Prostate gland (tissue), 2 donors: ENCODE results near the gene CAMK2D. TPM values are rescaled to one million over a fixed set of nuclear protein-coding genes. Genes with fewer than 3 reads are reported as not detected.

Experiments used
- DNase-seq: peaks from one replicate; pipeline ENCODE4 v3.0.0-alpha.2; 2019; ENCODE audit warnings: low spot score
- H3K27ac ChIP-seq, 2 donors: fragments of 200-600 bp; sonication (generic); 2 replicates each; pipeline ENCODE4 v1.5.1; 2017 to 2019
- H3K27me3 ChIP-seq: fragments of 200-600 bp; sonication (generic); replicated peaks from 2 replicates; pipeline ENCODE4 v1.5.1; 2019; ENCODE audit not compliant: insufficient read depth
- H3K36me3 ChIP-seq, 2 donors: fragments of 200-600 bp; sonication (generic); 1 replicate in 1 of 2; 2 replicates in 1 of 2; pipeline versions ENCODE4 v1.5.1 to v1.8.1; 2017 to 2019
- H3K4me1 ChIP-seq: fragments of 200-600 bp; sonication (generic); replicated peaks from 2 replicates; pipeline ENCODE4 v1.5.1; 2019
- H3K4me3 ChIP-seq, 2 donors: fragments of 200-600 bp; sonication (generic); 2 replicates each; pipeline ENCODE4 v1.5.1; 2017 to 2019
- H3K9me3 ChIP-seq: fragments of 200-600 bp; sonication (generic); 2 replicates; pipeline ENCODE4 v1.5.1; 2017
- CTCF ChIP-seq, 4 experiments: fragments of 200-600 bp in 2 of 4; fragments of 450-650 bp in 2 of 4; sonication (generic) in 2 of 4; IDR thresholded peaks; 1 replicate in 3 of 4; 2 replicates in 1 of 4; pipeline ENCODE4 v1.5.1; 2016 to 2019; ENCODE audit warnings: antibody characterized with exemption in 4 of 4, mild to moderate bottlenecking in 2 of 4, moderate library complexity in 2 of 4
- POLR2A ChIP-seq: fragments of 450-650 bp; IDR thresholded peaks from one replicate; pipeline ENCODE4 v1.6.1; 2016; ENCODE audit warnings: antibody characterized with exemption, mild to moderate bottlenecking
- POLR2AphosphoS5 ChIP-seq: sonication (generic); formaldehyde crosslinking; IDR thresholded peaks from one replicate; pipeline ENCODE4 v1.6.1; 2017; ENCODE audit warnings: antibody characterized with exemption
- WGBS: methylation state at CpG from one replicate; pipeline ENCODE4 v1.1.5; 2018; 5-methylcytosine and 5-hydroxymethylcytosine counted together
- intact Hi-C: fragments of 100-400 bp; cut with DNase I; formaldehyde crosslinking; loops from one replicate; pipeline ENCODE4 v1.14.2; 2022
- total RNA-seq, 2 donors: library from RNA; depleted of rRNA; stranded (reverse); fragments of >200 nt; gene quantifications; one replicate each; pipeline ENCODE4 v1.1.0, GENCODE V29; 2016

The CAMK2D gene
- total RNA-seq, 2 donors from 2014 or later: 48.7 to 88.8 TPM

- H3K27ac ChIP-seq: no peak overlapping the region
- TF ChIP-seq POLR2AphosphoS5: no peak
- TF ChIP-seq POLR2A: no peak
- TF ChIP-seq CTCF (IDR thresholded peaks at IDR 0.05): no peak
- H3K36me3 ChIP-seq: no peaks in the 10 kb centered on the region
- 92% methylated on average over 1 of the region's 1 CpG for WGBS
- H3K4me1 ChIP-seq: no peaks in the 10 kb centered on the region
- H3K4me3 ChIP-seq: no peak overlapping the region
- H3K27me3 ChIP-seq: no peaks in the 10 kb centered on the region
- intact Hi-C loops: no loop called here
- no peak for DNase-seq
- no peaks in the 10 kb centered on the region for H3K9me3 ChIP-seq
Measured at GRCh38 chr4:113423631-113424030, 337.9 kb downstream of the CAMK2D start.

- Histone ChIP-seq H3K4me1 (no peaks in the 10 kb centered on the region), H3K27ac (no peak overlapping the region), H3K4me3 (no peak overlapping the region), H3K36me3 (no peaks in the 10 kb centered on the region), H3K27me3 (no peaks in the 10 kb centered on the region), H3K9me3 (no peaks in the 10 kb centered on the region)
- TF ChIP-seq POLR2A (no peak), CTCF (IDR thresholded peaks at IDR 0.05) (no peak), POLR2AphosphoS5 (no peak)
- DNase-seq: no peak
- intact Hi-C loops: no loop called here
Measured at GRCh38 chr4:113420938-113421337, 340.6 kb downstream of the CAMK2D start.

- H3K27me3 ChIP-seq: no peaks in the 10 kb centered on the region
- no peak overlapping the region for H3K4me3 ChIP-seq
- no peak for DNase-seq
- 93% methylated on average over 2 of the region's 2 CpGs for WGBS
- no peaks in the 10 kb centered on the region for H3K4me1 ChIP-seq
- no peak overlapping the region for H3K27ac ChIP-seq
- no peaks in the 10 kb centered on the region for H3K36me3 ChIP-seq
- intact Hi-C loops: no loop called here
- TF ChIP-seq POLR2AphosphoS5 (no peak), POLR2A (no peak), CTCF (IDR thresholded peaks at IDR 0.05) (no peak)
- H3K9me3 ChIP-seq: no peaks in the 10 kb centered on the region
Measured at GRCh38 chr4:113419631-113420030, 341.9 kb downstream of the CAMK2D start.

GRCh38 chr4:113411496-113411938 is 350.0 kb downstream of the CAMK2D start:
- no peak for DNase-seq
- H3K4me3 ChIP-seq: no peak overlapping the region
- H3K4me1 ChIP-seq: no peaks in the 10 kb centered on the region
- WGBS: 56% methylated on average over 4 of the region's 4 CpGs
- no peak for TF ChIP-seq POLR2A
- no peak for TF ChIP-seq POLR2AphosphoS5
- TF ChIP-seq CTCF (IDR thresholded peaks at IDR 0.05): no peak
- no peak overlapping the region for H3K27ac ChIP-seq
- intact Hi-C loops: no loop called here
- H3K9me3 ChIP-seq: no peaks in the 10 kb centered on the region
- no peaks in the 10 kb centered on the region for H3K36me3 ChIP-seq
- no peaks in the 10 kb centered on the region for H3K27me3 ChIP-seq

GRCh38 chr4:113410686-113411085 is 350.9 kb downstream of the CAMK2D start:
- H3K4me3 ChIP-seq: no peak overlapping the region
- intact Hi-C loops: no loop called here
- H3K4me1 ChIP-seq: no peaks in the 10 kb centered on the region
- no peak overlapping the region for H3K27ac ChIP-seq
- no peak for DNase-seq
- H3K36me3 ChIP-seq: no peaks in the 10 kb centered on the region
- H3K27me3 ChIP-seq: no peaks in the 10 kb centered on the region
- TF ChIP-seq CTCF (IDR thresholded peaks at IDR 0.05): no peak
- no peaks in the 10 kb centered on the region for H3K9me3 ChIP-seq
